ENCODE results near the gene PNPLA7. TPM values are rescaled to one million over a fixed set of nuclear protein-coding genes. Genes with fewer than 3 reads are reported as not detected.

PNPLA7 gene
- total and polyA plus RNA-seq, 2 of the 8 experiments (the other 6 are each of a cell fraction or from before 2014, with no cell fraction given), result 0.35 to 0.47 TPM

DNA sequence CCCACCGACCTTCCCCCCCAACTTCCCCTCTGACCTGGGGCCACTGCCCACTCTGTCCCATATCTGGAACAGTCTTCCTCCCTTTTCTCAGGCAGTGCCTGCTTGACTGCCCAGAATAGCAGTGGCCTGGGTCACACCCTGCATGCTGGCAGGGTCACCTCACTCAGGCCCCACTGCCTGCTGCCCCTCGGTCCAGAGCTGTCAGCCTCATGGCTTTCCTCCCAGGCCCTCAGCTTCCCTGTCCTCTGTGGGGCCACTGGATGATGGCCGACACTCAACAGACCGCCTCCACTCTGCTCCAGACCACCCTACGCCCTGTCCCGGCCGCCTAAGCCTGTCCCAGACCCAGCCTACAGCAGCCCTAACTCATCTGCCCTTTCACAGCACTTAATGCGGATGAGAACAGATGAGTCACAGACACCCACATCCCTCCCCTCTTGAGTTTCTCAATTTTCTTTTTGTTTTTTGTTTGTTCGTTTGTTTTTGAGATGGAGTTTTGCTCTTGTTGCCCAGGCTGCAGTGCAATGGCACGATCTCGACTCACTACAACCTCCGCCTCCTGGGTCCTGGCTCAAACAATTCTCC, 5.9 kb downstream of the PNPLA7 start (continued):
- TF ChIP-seq GABPA (IDR thresholded peaks at IDR 0.05; ENCODE audit: borderline replicate concordance, insufficient read depth, low read length), result no peak
- no peak for TF ChIP-seq CTCF (IDR thresholded peaks at IDR 0.05; ENCODE audit: control extremely low read depth in 1 of 3, insufficient read depth in 1 of 3, low read depth in 1 of 3, low read length in 3 of 3)
- no peak for TF ChIP-seq RFX5 (IDR thresholded peaks at IDR 0.05; ENCODE audit: borderline replicate concordance, low read depth, low read length)
- TF ChIP-seq, protein P1, sequence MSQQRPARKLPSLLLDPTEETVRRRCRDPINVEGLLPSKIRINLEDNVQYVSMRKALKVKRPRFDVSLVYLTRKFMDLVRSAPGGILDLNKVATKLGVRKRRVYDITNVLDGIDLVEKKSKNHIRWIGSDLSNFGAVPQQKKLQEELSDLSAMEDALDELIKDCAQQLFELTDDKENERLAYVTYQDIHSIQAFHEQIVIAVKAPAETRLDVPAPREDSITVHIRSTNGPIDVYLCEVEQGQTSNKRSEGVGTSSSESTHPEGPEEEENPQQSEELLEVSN (IDR thresholded peaks at IDR 0.05), result no peak
- no peak for TF ChIP-seq RXRA (IDR thresholded peaks at IDR 0.05; ENCODE audit: insufficient read depth, low read depth, low read length)
- TF ChIP-seq CBX5 (IDR thresholded peaks at IDR 0.05; ENCODE audit: low read depth, low read length), result no peak

All from H1 (cell line).